H9 (cell line): ENCODE results near the gene CORO1C. TPM values are rescaled to one million over a fixed set of nuclear protein-coding genes. Genes with fewer than 3 reads are reported as not detected.

Experiments used
- DNase-seq: peaks from one replicate; pipeline ENCODE4 v3.0.0-alpha.2; 2017
- H2AFZ ChIP-seq: one replicate; pipeline ENCODE4 v1.6.1; 2013; ENCODE audit warnings: mild to moderate bottlenecking, low read length, control low read depth, moderate library complexity
- H2AK5ac ChIP-seq: 2 replicates; pipeline ENCODE4 v1.6.1; 2013; ENCODE audit warnings: low read length, control low read depth, mixed read lengths; ENCODE audit not compliant: insufficient read length
- H2BK120ac ChIP-seq: one replicate; pipeline ENCODE4 v1.6.1; 2013; ENCODE audit warnings: low read depth, mild to moderate bottlenecking, low read length, control low read depth, inconsistent platforms; ENCODE audit not compliant: poor library complexity, severe bottlenecking
- H2BK12ac ChIP-seq: 2 replicates; pipeline ENCODE4 v1.6.1; 2013; ENCODE audit warnings: low read length, control low read depth, mixed read lengths, low read depth; ENCODE audit not compliant: insufficient read length
- H2BK15ac ChIP-seq: 2 replicates; pipeline ENCODE4 v1.6.1; 2013; ENCODE audit warnings: low read depth, low read length, control low read depth
- H2BK20ac ChIP-seq: one replicate; pipeline ENCODE4 v1.6.1; 2013; ENCODE audit warnings: low read depth, mild to moderate bottlenecking, low read length, control low read depth, inconsistent platforms; ENCODE audit not compliant: poor library complexity, severe bottlenecking
- H2BK5ac ChIP-seq: 2 replicates; pipeline ENCODE4 v1.6.1; 2013; ENCODE audit warnings: low read length, control low read depth, mixed read lengths; ENCODE audit not compliant: insufficient read length
- H3K14ac ChIP-seq: 2 replicates; pipeline ENCODE4 v1.6.1; 2013; ENCODE audit warnings: low read length, control low read depth; ENCODE audit not compliant: insufficient read depth
- H3K18ac ChIP-seq: 2 replicates; pipeline ENCODE4 v1.6.1; 2013; ENCODE audit warnings: low read depth, mild to moderate bottlenecking, mixed read lengths, low read length, control low read depth; ENCODE audit not compliant: insufficient read length
- H3K23ac ChIP-seq: 2 replicates; pipeline ENCODE4 v1.6.1; 2013; ENCODE audit warnings: low read length, control low read depth, mixed read lengths, low read depth; ENCODE audit not compliant: insufficient read length
- H3K23me2 ChIP-seq: 2 replicates; pipeline ENCODE4 v1.6.1; 2013; ENCODE audit warnings: low read depth, mild to moderate bottlenecking, mixed read lengths, low read length, control low read depth; ENCODE audit not compliant: insufficient read length, poor library complexity, severe bottlenecking
- H3K27ac ChIP-seq: 2 replicates; pipeline ENCODE4 v1.5.1; 2013; ENCODE audit warnings: low read length, control low read depth, mixed read lengths, low read depth; ENCODE audit not compliant: insufficient read length
- H3K27me3 ChIP-seq: 2 replicates; pipeline ENCODE4 v1.6.1; 2013; ENCODE audit warnings: low read length, control low read depth, inconsistent platforms; ENCODE audit not compliant: insufficient read depth
- H3K4ac ChIP-seq: 2 replicates; pipeline ENCODE4 v1.6.1; 2013; ENCODE audit warnings: low read depth, mild to moderate bottlenecking, control low read depth, inconsistent platforms, low read length, moderate library complexity
- H3K4me1 ChIP-seq: 2 replicates; pipeline ENCODE4 v1.6.1; 2013; ENCODE audit warnings: low read length, control low read depth, inconsistent platforms; ENCODE audit not compliant: insufficient read depth
- H3K4me2 ChIP-seq: 2 replicates; pipeline ENCODE4 v1.6.1; 2013; ENCODE audit warnings: low read length, control low read depth, mixed read lengths; ENCODE audit not compliant: insufficient read length, insufficient read depth
- H3K56ac ChIP-seq: 2 replicates; pipeline ENCODE4 v1.6.1; 2013; ENCODE audit warnings: low read depth, mild to moderate bottlenecking, mixed read lengths, low read length, control low read depth; ENCODE audit not compliant: insufficient read length
- H3K79me1 ChIP-seq: 2 replicates; pipeline ENCODE4 v1.6.1; 2013; ENCODE audit warnings: low read depth, mild to moderate bottlenecking, moderate library complexity, low read length, control low read depth, inconsistent platforms; ENCODE audit not compliant: insufficient read depth, poor library complexity, severe bottlenecking
- H3K79me2 ChIP-seq: 2 replicates; pipeline ENCODE4 v1.6.1; 2013; ENCODE audit warnings: low read length, control low read depth, inconsistent platforms; ENCODE audit not compliant: insufficient read depth
- H3K9ac ChIP-seq: 2 replicates; pipeline ENCODE4 v1.6.1; 2013; ENCODE audit warnings: low read length, control low read depth, mixed read lengths; ENCODE audit not compliant: insufficient read length; ENCODE audit errors: extremely low read depth
- H3K9me3 ChIP-seq: one replicate; pipeline ENCODE4 v1.6.1; 2013; ENCODE audit warnings: low read depth, low read length, inconsistent platforms; ENCODE audit not compliant: control insufficient read depth
- H3T11ph ChIP-seq: one replicate; pipeline ENCODE4 v1.6.1; 2013; ENCODE audit warnings: mild to moderate bottlenecking, low read length, control low read depth, inconsistent platforms
- H4K20me1 ChIP-seq: one replicate; pipeline ENCODE4 v1.6.1; 2013; ENCODE audit not compliant: control insufficient read depth, insufficient read length, insufficient read depth
- H4K5ac ChIP-seq: 2 replicates; pipeline ENCODE4 v1.6.1; 2013; ENCODE audit warnings: low read depth, mild to moderate bottlenecking, mixed read lengths, low read length, control low read depth; ENCODE audit not compliant: insufficient read length
- H4K8ac ChIP-seq: replicated peaks from 2 replicates; pipeline ENCODE4 v1.6.1; 2013; ENCODE audit warnings: low read length, control low read depth, mixed read lengths, low read depth; ENCODE audit not compliant: insufficient read length
- H4K91ac ChIP-seq: 2 replicates; pipeline ENCODE4 v1.6.1; 2013; ENCODE audit warnings: low read depth, mild to moderate bottlenecking, moderate library complexity, mixed read lengths, low read length, control low read depth; ENCODE audit not compliant: insufficient read length
- H3K27ac Mint-ChIP-seq, 3 experiments: 2 replicates in 2 of 3; 3 replicates in 1 of 3; pipeline ENCODE4 v1.8.0; 2020 to 2021; ENCODE audit warnings: mixed read lengths in 3 of 3, mild to moderate bottlenecking in 1 of 3, moderate library complexity in 1 of 3
- H3K27me3 Mint-ChIP-seq: 2 replicates; pipeline ENCODE4 v1.8.0; 2021; ENCODE audit warnings: low read depth, mild to moderate bottlenecking, moderate library complexity, mixed read lengths
- H3K36me3 Mint-ChIP-seq, 3 experiments: 2 replicates in 2 of 3; 3 replicates in 1 of 3; pipeline ENCODE4 v1.8.0; 2020 to 2021; ENCODE audit warnings: low read depth in 3 of 3, mixed read lengths in 3 of 3; ENCODE audit not compliant: insufficient read depth in 1 of 3
- H3K4me1 Mint-ChIP-seq, 2 experiments: 2 replicates each; pipeline ENCODE4 v1.8.0; 2020; ENCODE audit warnings: mixed read lengths in 2 of 2
- H3K4me3 Mint-ChIP-seq, 2 experiments: 2 replicates in 1 of 2; 3 replicates in 1 of 2; pipeline ENCODE4 v1.8.0; 2020 to 2021; ENCODE audit warnings: mild to moderate bottlenecking in 2 of 2, mixed read lengths in 2 of 2, moderate library complexity in 1 of 2
- H3K9me3 Mint-ChIP-seq, 2 experiments: 2 replicates in 1 of 2; 3 replicates in 1 of 2; pipeline ENCODE4 v1.8.0; 2020; ENCODE audit warnings: mild to moderate bottlenecking in 2 of 2, mixed read lengths in 2 of 2, moderate library complexity in 1 of 2
- WGBS: extraction: QIAGEN DNeasy Blood & Tissue Kit; methylation state at CpG from one replicate; pipeline ENCODE4 v1.1.7; 2013; ENCODE audit warnings: missing lambda C conversion rate, low lambda C conversion rate, mixed read lengths; ENCODE audit not compliant: insufficient read length; ENCODE audit errors: extremely low coverage; 5-methylcytosine and 5-hydroxymethylcytosine counted together
- total RNA-seq: library from RNA; stranded (reverse); gene quantifications from 2 replicates; pipeline ENCODE4 v1.2.1, GENCODE V29; 2021
- TF ChIP-seq, protein P1 (sequence below): fragments of 200-600 bp; sonication (generic); conservative IDR thresholded peaks from 3 replicates; pipeline ENCODE4 v1.8.0; 2021; ENCODE audit warnings: antibody characterized with exemption, mild to moderate bottlenecking

The CORO1C gene
- total RNA-seq, 1 experiment from 2014 or later = 154 TPM

DNA sequence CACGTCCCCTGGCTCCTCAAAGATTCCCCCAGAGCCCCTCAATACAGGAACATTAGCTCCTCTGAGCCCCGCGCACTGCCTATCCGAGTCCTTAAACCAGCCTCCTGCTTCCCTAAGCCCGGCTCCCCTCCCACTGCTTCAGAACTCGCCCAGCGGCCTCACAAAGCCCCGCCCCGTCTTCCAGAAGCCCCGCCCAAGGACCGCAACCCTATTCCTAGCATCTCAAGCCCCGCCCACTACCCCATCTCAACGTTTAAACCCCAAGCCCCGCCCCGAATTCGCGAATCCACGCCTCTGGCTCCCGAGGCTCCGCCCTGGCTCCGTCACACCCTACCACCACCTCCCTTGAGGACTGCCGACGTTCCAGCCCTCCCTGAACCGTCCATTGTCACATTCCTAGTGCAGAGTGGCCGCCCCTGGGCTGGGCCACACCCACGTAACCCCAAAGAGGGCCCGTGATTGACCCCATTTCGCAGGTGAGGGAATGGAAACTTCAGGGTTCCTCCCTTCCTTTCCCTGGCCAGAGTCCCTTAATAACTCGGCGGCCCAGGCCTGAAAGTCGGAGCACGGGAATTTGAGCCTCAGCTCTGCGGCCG is 646 bp upstream of the CORO1C start:
- H3K14ac ChIP-seq = peak overlapping the region; percentile 65
- peaks cover 32 to 37% of the 10 kb centered on the region in 2 experiments for H3K4me1 Mint-ChIP-seq
- H3K36me3 Mint-ChIP-seq = peaks cover 0 to 2% (median 1%) of the 10 kb centered on the region in 3 experiments; a peak in 2 of 7 replicates
- peak overlapping the region; percentile 66 for H2AFZ ChIP-seq
- no peak overlapping the region for H3T11ph ChIP-seq
- H4K91ac ChIP-seq = no peak overlapping the region
- H2BK12ac ChIP-seq = no peak overlapping the region
- H3K27ac Mint-ChIP-seq = peak overlapping the region; percentile 99
- no peak overlapping the region for H3K23ac ChIP-seq
- H3K4me2 ChIP-seq = peak overlapping the region; percentile 55
- no peaks in the 10 kb centered on the region for H3K79me1 ChIP-seq
- no peak overlapping the region for H2BK120ac ChIP-seq
- TF ChIP-seq, protein P1, sequence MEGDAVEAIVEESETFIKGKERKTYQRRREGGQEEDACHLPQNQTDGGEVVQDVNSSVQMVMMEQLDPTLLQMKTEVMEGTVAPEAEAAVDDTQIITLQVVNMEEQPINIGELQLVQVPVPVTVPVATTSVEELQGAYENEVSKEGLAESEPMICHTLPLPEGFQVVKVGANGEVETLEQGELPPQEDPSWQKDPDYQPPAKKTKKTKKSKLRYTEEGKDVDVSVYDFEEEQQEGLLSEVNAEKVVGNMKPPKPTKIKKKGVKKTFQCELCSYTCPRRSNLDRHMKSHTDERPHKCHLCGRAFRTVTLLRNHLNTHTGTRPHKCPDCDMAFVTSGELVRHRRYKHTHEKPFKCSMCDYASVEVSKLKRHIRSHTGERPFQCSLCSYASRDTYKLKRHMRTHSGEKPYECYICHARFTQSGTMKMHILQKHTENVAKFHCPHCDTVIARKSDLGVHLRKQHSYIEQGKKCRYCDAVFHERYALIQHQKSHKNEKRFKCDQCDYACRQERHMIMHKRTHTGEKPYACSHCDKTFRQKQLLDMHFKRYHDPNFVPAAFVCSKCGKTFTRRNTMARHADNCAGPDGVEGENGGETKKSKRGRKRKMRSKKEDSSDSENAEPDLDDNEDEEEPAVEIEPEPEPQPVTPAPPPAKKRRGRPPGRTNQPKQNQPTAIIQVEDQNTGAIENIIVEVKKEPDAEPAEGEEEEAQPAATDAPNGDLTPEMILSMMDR = no peak
- no peaks in the 10 kb centered on the region for H3K27me3 Mint-ChIP-seq
- peaks cover 13% of the 10 kb centered on the region; the same call in 1 of the 2 replicates for H3K79me2 ChIP-seq
- peak overlapping the region; percentile 6 for H3K9ac ChIP-seq
- no peaks in the 10 kb centered on the region for H4K20me1 ChIP-seq
- no peak overlapping the region for H3K27ac ChIP-seq
- no peaks in the 10 kb centered on the region for H3K4me1 ChIP-seq
- H3K4me3 Mint-ChIP-seq = peak overlapping the region; percentile 94 to 95
- H3K23me2 ChIP-seq = peaks cover 6% of the 10 kb centered on the region
- WGBS = no CpG with 5 or more reads among the region's 34 CpGs
- no peak overlapping the region for H2BK20ac ChIP-seq
- H2BK15ac ChIP-seq = no peak overlapping the region; the same call in 1 of the 2 replicates
- H3K56ac ChIP-seq = no peak overlapping the region
- H3K4ac ChIP-seq = no peak overlapping the region
- no peaks in the 10 kb centered on the region for H3K9me3 ChIP-seq
- no peak overlapping the region for H4K8ac ChIP-seq
- peak overlapping the region; percentile 43 for H3K18ac ChIP-seq
- no peak overlapping the region for H2AK5ac ChIP-seq
- H3K27me3 ChIP-seq = no peaks in the 10 kb centered on the region
- H3K9me3 Mint-ChIP-seq = no peaks in the 10 kb centered on the region; a peak in 1 of 5 replicates
- peak; percentile 99 for DNase-seq
- H2BK5ac ChIP-seq = no peak overlapping the region
- H4K5ac ChIP-seq = no peak overlapping the region
